Astrocyte of the cerebellum (primary cell): ENCODE data around the gene PDE4B.

Source experiments
- DNase-seq: peaks from one replicate; pipeline ENCODE4 v3.0.0-alpha.2; 2011; ENCODE audit warnings: low read depth
- H3K4me3 ChIP-seq: 2 replicates; pipeline ENCODE4 v1.5.1; 2011; ENCODE audit warnings: mild to moderate bottlenecking, low read depth, low read length, moderate library complexity
- in situ Hi-C: cut with HindIII; loops from 2 replicates; pipeline ENCODE4 v1.10.0; 2017; ENCODE audit warnings: low sequenced_read_pairs
- TF ChIP-seq, protein P1 (sequence below): IDR thresholded peaks from 2 replicates; pipeline ENCODE4 v1.5.1; 2012; ENCODE audit warnings: low read length, low read depth, moderate library complexity, mild to moderate bottlenecking; ENCODE audit errors: missing control alignments

The PDE4B gene

DNA sequence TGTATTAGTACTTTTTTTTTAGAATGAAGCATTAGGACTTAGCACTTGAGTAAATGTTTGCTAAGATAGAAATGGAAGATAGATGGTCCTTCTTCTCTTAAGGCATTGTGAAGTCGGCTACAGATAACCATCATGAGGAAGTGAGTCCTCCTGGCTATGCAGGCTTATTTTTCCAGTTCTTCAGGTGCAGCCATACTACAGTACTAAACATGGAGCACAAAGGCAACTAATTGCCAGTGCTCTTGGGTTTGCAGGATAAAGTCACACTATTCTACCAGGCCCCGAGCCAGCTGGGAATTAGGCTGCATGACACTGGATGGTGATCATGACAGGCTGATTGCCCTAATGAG, 543.9 kb downstream of the PDE4B start:
- TF ChIP-seq, protein P1, sequence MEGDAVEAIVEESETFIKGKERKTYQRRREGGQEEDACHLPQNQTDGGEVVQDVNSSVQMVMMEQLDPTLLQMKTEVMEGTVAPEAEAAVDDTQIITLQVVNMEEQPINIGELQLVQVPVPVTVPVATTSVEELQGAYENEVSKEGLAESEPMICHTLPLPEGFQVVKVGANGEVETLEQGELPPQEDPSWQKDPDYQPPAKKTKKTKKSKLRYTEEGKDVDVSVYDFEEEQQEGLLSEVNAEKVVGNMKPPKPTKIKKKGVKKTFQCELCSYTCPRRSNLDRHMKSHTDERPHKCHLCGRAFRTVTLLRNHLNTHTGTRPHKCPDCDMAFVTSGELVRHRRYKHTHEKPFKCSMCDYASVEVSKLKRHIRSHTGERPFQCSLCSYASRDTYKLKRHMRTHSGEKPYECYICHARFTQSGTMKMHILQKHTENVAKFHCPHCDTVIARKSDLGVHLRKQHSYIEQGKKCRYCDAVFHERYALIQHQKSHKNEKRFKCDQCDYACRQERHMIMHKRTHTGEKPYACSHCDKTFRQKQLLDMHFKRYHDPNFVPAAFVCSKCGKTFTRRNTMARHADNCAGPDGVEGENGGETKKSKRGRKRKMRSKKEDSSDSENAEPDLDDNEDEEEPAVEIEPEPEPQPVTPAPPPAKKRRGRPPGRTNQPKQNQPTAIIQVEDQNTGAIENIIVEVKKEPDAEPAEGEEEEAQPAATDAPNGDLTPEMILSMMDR, result no peak
- in situ Hi-C loops, result no loop called here
- no peak for DNase-seq
- no peak overlapping the region for H3K4me3 ChIP-seq

DNA sequence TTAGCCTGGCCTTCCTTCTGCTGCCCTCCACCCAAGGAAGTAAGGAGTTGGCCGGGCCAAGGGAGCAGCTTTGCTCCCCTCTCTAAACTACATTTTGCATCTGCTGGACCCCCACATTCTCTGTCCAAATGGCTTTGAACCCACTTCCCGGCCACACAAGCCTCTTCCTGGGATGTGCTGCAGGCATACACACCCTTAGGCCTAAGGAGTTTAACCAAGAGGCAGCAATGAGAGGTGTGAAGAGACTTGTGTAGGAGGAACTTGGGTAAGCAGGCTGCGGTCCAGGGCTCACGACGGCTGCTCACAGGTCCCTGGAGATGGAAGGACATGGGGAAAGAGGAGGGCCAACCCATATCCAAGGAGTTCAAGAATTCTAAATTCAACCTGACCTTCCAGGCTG, 544.6 kb downstream of the PDE4B start:
- in situ Hi-C loops, result no loop called here
- TF ChIP-seq, protein P1, result no peak
- no peak for DNase-seq
- H3K4me3 ChIP-seq, result no peak overlapping the region

DNA sequence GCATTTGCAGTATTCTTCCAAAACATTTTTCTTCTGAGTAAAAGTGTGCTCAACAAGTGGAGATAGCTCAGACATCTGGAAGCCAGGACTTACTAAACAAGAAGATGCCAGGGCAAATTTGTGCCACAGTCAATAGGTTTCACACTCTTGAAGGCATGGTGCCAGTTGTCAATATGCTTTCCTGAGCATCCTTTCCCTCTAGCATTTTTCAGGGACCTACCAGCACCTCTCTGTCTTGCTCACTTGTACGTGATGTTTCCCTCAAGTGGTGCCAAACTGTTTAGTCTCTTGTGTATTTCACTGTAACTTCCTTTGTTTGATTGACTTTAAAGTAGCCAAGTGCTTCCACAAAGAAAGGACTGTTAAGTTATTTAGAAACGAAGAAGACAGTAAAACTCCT, 547.2 kb downstream of the PDE4B start:
- no peak overlapping the region for H3K4me3 ChIP-seq
- in situ Hi-C loops, result no loop called here
- TF ChIP-seq, protein P1, result no peak
- DNase-seq, result no peak

DNA sequence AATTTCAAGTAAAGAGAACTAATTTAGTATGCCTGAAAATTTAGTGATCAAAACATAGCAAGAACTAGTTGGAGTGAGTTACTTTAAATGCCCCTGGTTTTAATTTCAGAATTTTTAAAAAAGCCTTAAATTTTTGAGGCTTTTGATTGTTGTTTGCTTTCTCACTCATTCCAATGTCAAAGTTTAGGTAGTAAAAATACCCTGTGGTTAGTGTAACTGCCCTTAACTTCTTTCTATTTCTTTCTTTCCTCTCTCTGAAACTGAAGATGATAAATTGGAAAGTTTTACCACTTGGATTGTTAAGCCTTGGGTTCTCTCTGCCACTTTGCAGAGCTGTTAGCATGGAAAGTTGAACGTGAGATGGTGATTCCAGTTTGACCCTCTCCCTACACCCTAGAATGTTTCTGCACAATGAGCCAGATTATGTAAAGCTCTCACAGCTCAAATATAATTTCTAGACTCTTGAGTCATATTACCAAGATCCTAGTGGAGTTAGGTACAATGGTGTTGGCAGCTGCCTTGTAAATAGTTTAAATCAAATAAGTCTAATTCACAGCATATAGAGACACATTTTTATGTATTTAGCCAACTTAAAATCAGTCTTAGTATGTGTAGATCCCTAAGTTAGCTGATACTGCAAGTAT, 548.9 kb downstream of the PDE4B start:
- DNase-seq, result no peak
- H3K4me3 ChIP-seq, result no peak overlapping the region
- TF ChIP-seq, protein P1, result no peak
- in situ Hi-C loops, result no loop called here

DNA sequence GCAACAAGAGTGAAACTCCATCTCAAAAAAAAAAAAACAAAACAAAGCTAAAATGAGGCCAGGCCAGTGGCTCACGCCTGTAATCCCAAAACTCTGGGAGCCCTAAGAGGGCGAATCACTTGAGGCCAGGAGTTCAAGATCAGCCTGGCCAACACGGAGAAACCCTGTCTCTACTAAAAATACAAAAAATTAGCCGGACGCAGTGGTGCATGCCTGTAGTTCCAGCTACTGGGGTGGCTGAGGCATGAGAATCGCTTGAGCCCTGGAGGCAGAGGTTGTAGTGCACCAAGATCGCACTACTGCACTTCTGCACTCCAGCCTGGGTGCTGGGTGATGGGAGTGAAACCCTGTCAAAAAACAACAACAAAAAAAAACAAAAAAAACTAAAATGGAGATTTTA, 550.0 kb downstream of the PDE4B start:
- H3K4me3 ChIP-seq, result no peak overlapping the region
- in situ Hi-C loops, result no loop called here
- no peak for DNase-seq
- TF ChIP-seq, protein P1, result no peak

DNA sequence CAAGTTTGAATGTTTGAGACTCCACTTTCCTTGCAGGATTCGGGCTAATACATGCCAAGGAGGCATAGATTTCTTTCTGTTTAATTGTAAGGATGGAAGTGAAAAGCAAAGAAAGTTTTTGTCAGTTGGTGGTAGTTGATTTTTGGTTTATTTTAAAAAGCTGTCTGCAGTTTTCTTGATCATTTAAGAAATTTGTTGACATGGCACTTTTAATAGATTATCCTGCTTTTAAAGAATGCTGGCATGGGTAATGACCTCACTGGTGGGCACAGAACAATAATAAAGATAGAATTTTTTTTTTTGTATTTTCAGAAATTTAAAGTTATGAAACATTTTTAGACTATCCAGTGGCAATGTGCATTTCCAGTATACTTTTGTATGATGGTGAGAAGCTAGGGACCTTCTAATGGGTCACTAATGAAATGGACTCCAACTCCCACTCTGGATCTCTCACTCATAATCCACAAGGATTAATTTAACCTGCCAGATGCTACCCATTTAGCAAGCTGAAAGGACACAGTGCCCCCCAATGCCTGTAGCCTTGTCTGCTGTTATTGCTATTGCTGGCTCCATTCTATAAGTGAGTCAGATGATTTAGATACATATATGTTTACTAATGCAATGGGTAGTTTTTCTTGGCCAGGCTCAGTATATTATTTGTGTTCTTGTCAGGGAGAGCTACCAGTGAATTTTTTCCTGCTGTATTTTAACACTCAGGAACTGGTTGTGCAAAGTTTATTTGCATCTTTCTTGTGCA, 551.1 kb downstream of the PDE4B start:
- in situ Hi-C loops, result no loop called here
- TF ChIP-seq, protein P1, result no peak
- DNase-seq, result no peak
- H3K4me3 ChIP-seq, result no peak overlapping the region
